ENCODE measurements around the gene CHD9.

The CHD9 gene

DNA sequence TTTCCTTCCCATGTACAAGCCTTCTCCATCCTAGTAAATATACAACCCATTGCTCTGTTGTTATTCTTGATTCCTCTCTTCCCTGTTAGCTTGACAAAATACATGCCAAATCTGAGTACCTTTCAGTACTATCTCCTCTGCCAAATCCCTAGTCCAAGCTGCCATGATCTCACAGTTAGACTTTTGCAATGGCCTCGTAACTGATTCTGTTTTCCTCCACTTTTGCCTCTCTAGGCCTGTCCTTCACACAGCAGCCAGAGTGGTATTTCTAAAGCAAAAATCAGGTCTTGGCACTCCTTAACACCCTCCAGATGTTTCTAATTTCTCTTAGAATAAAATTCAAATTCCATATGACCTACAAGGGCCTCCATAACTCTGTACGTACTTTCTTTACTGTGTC lies 226.5 kb downstream of the CHD9 start:
- Histone ChIP-seq H3K79me1 (ENCODE audit: low read depth, low read length) (no peaks in the 10 kb centered on the region), H4K8ac (ENCODE audit: low read depth, low read length) (no peak overlapping the region), H3K23ac (ENCODE audit: low read depth, low read length, poor library complexity) (no peak overlapping the region), H2AFZ (ENCODE audit: low read length) (no peak overlapping the region), H3K36me3 (replicated peaks in 1 of 2; ENCODE audit: control insufficient read depth in 2 of 2, insufficient read depth in 2 of 2, low read length in 2 of 2) (peaks cover 22 to 91% of the 10 kb centered on the region in 2 donors), H3K4me3 (ENCODE audit: low read length in 2 of 2) (no peak overlapping the region), H2BK5ac (ENCODE audit: low read length) (no peak overlapping the region), H3K27me3 (ENCODE audit: control insufficient read depth in 3 of 3, insufficient read depth in 3 of 3, low read depth in 1 of 3, low read length in 3 of 3) (no peaks in the 10 kb centered on the region), H3K4me1 (ENCODE audit: control insufficient read depth in 2 of 2, insufficient read depth in 1 of 2, low read depth in 1 of 2, low read length in 2 of 2) (no peaks in the 10 kb centered on the region), H2BK15ac (ENCODE audit: low read length) (no peak overlapping the region), H3K4ac (ENCODE audit: low read length) (no peak overlapping the region), H2BK12ac (ENCODE audit: low read length) (no peak overlapping the region), H3K9me3 (replicated peaks in 1 of 2; ENCODE audit: control insufficient read depth in 2 of 2, insufficient read depth in 1 of 2, low read depth in 1 of 2, low read length in 2 of 2) (peaks cover 0 to 20% of the 10 kb centered on the region in 2 donors), H3K4me2 (ENCODE audit: insufficient read depth, low read length, poor library complexity, severe bottlenecking) (no peak overlapping the region), H3K27ac (replicated peaks; ENCODE audit: low read length) (no peak overlapping the region), H2BK120ac (ENCODE audit: low read depth, low read length) (no peak overlapping the region), H3K14ac (ENCODE audit: low read length) (no peak overlapping the region), H2AK5ac (ENCODE audit: low read depth, low read length) (no peak overlapping the region), H3K9ac (ENCODE audit: low read depth, low read length, poor library complexity) (no peak overlapping the region), H4K91ac (ENCODE audit: low read depth, low read length, poor library complexity) (no peak overlapping the region), H3K18ac (ENCODE audit: low read length) (no peak overlapping the region)
- DNase-seq (ENCODE audit: low spot score) = no peak
- no CpG with 5 or more reads among the region's 2 CpGs for WGBS, 2 donors (ENCODE audit: extremely low coverage in 2 of 2, insufficient read length in 2 of 2, insufficient replicate concordance in 1 of 2)

- H2BK120ac ChIP-seq (ENCODE audit: low read depth, low read length) = no peak overlapping the region
- H3K23ac ChIP-seq (ENCODE audit: low read depth, low read length, poor library complexity) = no peak overlapping the region
- no peak overlapping the region for H3K4ac ChIP-seq (ENCODE audit: low read length)
- no peak overlapping the region for H3K18ac ChIP-seq (ENCODE audit: low read length)
- H4K8ac ChIP-seq (ENCODE audit: low read depth, low read length) = no peak overlapping the region
- no peak overlapping the region for H2BK15ac ChIP-seq (ENCODE audit: low read length)
- H2AFZ ChIP-seq (ENCODE audit: low read length) = no peak overlapping the region
- peaks cover 23 to 91% of the 10 kb centered on the region in 2 donors for H3K36me3 ChIP-seq (replicated peaks in 1 of 2; ENCODE audit: control insufficient read depth in 2 of 2, insufficient read depth in 2 of 2, low read length in 2 of 2)
- H2BK12ac ChIP-seq (ENCODE audit: low read length) = no peak overlapping the region
- DNase-seq (ENCODE audit: low spot score) = no peak
- no peak overlapping the region for H3K9ac ChIP-seq (ENCODE audit: low read depth, low read length, poor library complexity)
- no peak overlapping the region for H3K4me2 ChIP-seq (ENCODE audit: insufficient read depth, low read length, poor library complexity, severe bottlenecking)
- no peaks in the 10 kb centered on the region for H3K27me3 ChIP-seq (ENCODE audit: control insufficient read depth in 3 of 3, insufficient read depth in 3 of 3, low read depth in 1 of 3, low read length in 3 of 3)
- no peak overlapping the region for H4K91ac ChIP-seq (ENCODE audit: low read depth, low read length, poor library complexity)
- H3K27ac ChIP-seq (replicated peaks; ENCODE audit: low read length) = no peak overlapping the region
- no peaks in the 10 kb centered on the region for H3K79me1 ChIP-seq (ENCODE audit: low read depth, low read length)
- H3K9me3 ChIP-seq (replicated peaks in 1 of 2; ENCODE audit: control insufficient read depth in 2 of 2, insufficient read depth in 1 of 2, low read depth in 1 of 2, low read length in 2 of 2) = peaks cover 0 to 17% of the 10 kb centered on the region in 2 donors
- H3K14ac ChIP-seq (ENCODE audit: low read length) = no peak overlapping the region
- no peak overlapping the region for H2BK5ac ChIP-seq (ENCODE audit: low read length)
- H3K4me3 ChIP-seq (ENCODE audit: low read length in 2 of 2) = no peak overlapping the region
- 100% methylated on average over 1 to 2 of the region's 2 CpGs for WGBS, 2 donors (ENCODE audit: extremely low coverage in 2 of 2, insufficient read length in 2 of 2, insufficient replicate concordance in 1 of 2)
- no peak overlapping the region for H2AK5ac ChIP-seq (ENCODE audit: low read depth, low read length)
- H3K4me1 ChIP-seq (ENCODE audit: control insufficient read depth in 2 of 2, insufficient read depth in 1 of 2, low read depth in 1 of 2, low read length in 2 of 2) = no peaks in the 10 kb centered on the region
Measured at GRCh38 chr16:53281859-53282258, 227.1 kb downstream of the CHD9 start.

DNA sequence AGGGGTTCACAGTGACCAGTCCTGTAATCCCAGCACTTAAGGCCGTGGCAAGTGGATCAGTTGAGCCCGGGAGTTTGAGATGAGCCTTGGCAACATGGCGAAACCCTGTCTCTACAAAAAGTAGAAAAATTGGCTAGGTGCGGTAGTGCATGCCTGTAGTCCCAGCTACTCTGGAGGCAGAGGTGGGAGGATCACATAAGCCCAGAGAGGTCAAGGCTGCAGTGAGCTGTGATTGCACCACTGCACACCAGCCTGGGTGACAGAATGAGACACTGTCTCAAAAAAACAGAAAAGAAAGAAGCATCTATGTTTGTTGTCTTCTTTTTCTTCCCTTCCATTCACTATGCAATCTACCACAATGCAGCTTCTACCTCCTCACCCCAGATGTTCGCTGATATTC lies 227.5 kb downstream of the CHD9 start:
- no peaks in the 10 kb centered on the region for H3K27me3 ChIP-seq (ENCODE audit: control insufficient read depth in 3 of 3, insufficient read depth in 3 of 3, low read depth in 1 of 3, low read length in 3 of 3)
- no peak overlapping the region for H3K4me2 ChIP-seq (ENCODE audit: insufficient read depth, low read length, poor library complexity, severe bottlenecking)
- H3K4me1 ChIP-seq (ENCODE audit: control insufficient read depth in 2 of 2, insufficient read depth in 1 of 2, low read depth in 1 of 2, low read length in 2 of 2) = no peaks in the 10 kb centered on the region
- H3K4me3 ChIP-seq (ENCODE audit: low read length in 2 of 2) = no peak overlapping the region
- H3K4ac ChIP-seq (ENCODE audit: low read length) = no peak overlapping the region
- no peak overlapping the region for H2BK15ac ChIP-seq (ENCODE audit: low read length)
- H2BK120ac ChIP-seq (ENCODE audit: low read depth, low read length) = no peak overlapping the region
- H2BK5ac ChIP-seq (ENCODE audit: low read length) = no peak overlapping the region
- no peak overlapping the region for H3K18ac ChIP-seq (ENCODE audit: low read length)
- DNase-seq (ENCODE audit: low spot score) = no peak
- no peak overlapping the region for H3K14ac ChIP-seq (ENCODE audit: low read length)
- no peaks in the 10 kb centered on the region for H3K79me1 ChIP-seq (ENCODE audit: low read depth, low read length)
- no peak overlapping the region for H3K27ac ChIP-seq (replicated peaks; ENCODE audit: low read length)
- H3K9ac ChIP-seq (ENCODE audit: low read depth, low read length, poor library complexity) = no peak overlapping the region
- H2AFZ ChIP-seq (ENCODE audit: low read length) = no peak overlapping the region
- no peak overlapping the region for H4K91ac ChIP-seq (ENCODE audit: low read depth, low read length, poor library complexity)
- no peak overlapping the region for H4K8ac ChIP-seq (ENCODE audit: low read depth, low read length)
- H3K23ac ChIP-seq (ENCODE audit: low read depth, low read length, poor library complexity) = no peak overlapping the region
- H2AK5ac ChIP-seq (ENCODE audit: low read depth, low read length) = no peak overlapping the region
- peaks cover 0 to 14% of the 10 kb centered on the region in 2 donors for H3K9me3 ChIP-seq (replicated peaks in 1 of 2; ENCODE audit: control insufficient read depth in 2 of 2, insufficient read depth in 1 of 2, low read depth in 1 of 2, low read length in 2 of 2)
- peaks cover 21 to 91% of the 10 kb centered on the region in 2 donors for H3K36me3 ChIP-seq (replicated peaks in 1 of 2; ENCODE audit: control insufficient read depth in 2 of 2, insufficient read depth in 2 of 2, low read length in 2 of 2)
- no peak overlapping the region for H2BK12ac ChIP-seq (ENCODE audit: low read length)
- WGBS, 2 donors (ENCODE audit: extremely low coverage in 2 of 2, insufficient read length in 2 of 2, insufficient replicate concordance in 1 of 2) = no CpG with 5 or more reads among the region's 5 CpGs

DNA sequence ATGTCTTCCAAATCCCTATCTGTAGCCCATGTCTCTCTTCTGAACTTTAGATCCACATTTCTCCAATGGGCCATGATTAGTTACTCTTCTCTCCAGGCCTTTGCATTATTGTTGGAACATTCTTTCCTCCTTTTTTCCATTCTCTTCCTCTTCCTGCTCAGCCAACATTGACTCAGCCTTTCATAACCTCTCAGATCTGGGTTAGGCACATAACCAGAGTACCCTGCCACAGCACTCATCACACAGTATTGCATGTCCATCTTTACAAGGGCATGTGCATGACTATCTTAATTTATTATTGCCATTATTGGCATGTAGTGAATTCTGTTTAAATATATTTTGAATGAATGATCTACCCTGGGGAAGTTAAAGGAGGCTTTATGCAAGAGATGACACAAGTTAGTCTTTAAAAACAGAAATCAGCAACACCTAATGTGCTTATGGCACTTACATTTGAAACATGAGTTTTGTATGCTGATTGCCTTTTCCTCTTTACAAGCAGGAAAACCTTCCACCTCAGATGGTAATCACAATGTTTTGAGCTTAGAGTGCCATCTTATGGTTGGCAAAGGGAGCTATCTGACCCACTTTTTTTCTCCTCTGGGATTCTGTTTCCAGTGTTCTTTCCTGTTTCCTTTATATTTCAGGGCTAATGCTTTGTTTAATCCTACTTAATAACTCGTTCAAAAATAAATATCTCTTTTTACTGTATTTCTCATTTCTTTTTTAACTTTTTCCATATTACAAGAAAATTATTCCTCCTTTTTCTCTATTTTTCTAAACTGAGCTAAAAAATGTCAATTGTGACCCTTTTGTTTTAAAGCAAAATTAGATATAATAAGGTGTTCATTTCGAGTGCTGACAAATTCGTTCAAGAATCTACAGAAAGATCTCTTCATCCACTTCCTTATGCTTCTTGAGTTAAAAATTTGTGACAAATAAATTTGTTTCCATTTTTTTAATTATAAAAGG lies 228.5 kb downstream of the CHD9 start:
- H3K4me2 ChIP-seq (ENCODE audit: insufficient read depth, low read length, poor library complexity, severe bottlenecking) = no peak overlapping the region
- H3K27ac ChIP-seq (replicated peaks; ENCODE audit: low read length) = no peak overlapping the region
- no peak overlapping the region for H2BK5ac ChIP-seq (ENCODE audit: low read length)
- H3K23ac ChIP-seq (ENCODE audit: low read depth, low read length, poor library complexity) = no peak overlapping the region
- no peak overlapping the region for H3K18ac ChIP-seq (ENCODE audit: low read length)
- no peak overlapping the region for H3K9ac ChIP-seq (ENCODE audit: low read depth, low read length, poor library complexity)
- no peak overlapping the region for H4K8ac ChIP-seq (ENCODE audit: low read depth, low read length)
- WGBS, 2 donors (ENCODE audit: extremely low coverage in 2 of 2, insufficient read length in 2 of 2, insufficient replicate concordance in 1 of 2) = 100% methylated on average over 1 of the region's 3 CpGs; no CpG with 5 or more reads in 1 of the 2 donors
- no peak overlapping the region for H2AK5ac ChIP-seq (ENCODE audit: low read depth, low read length)
- H2BK15ac ChIP-seq (ENCODE audit: low read length) = no peak overlapping the region
- H3K14ac ChIP-seq (ENCODE audit: low read length) = no peak overlapping the region
- H3K36me3 ChIP-seq (replicated peaks in 1 of 2; ENCODE audit: control insufficient read depth in 2 of 2, insufficient read depth in 2 of 2, low read length in 2 of 2) = peaks cover 19 to 91% of the 10 kb centered on the region in 2 donors
- no peaks in the 10 kb centered on the region for H3K79me1 ChIP-seq (ENCODE audit: low read depth, low read length)
- H3K4me3 ChIP-seq (ENCODE audit: low read length in 2 of 2) = no peak overlapping the region
- H2BK120ac ChIP-seq (ENCODE audit: low read depth, low read length) = no peak overlapping the region
- H3K27me3 ChIP-seq (ENCODE audit: control insufficient read depth in 3 of 3, insufficient read depth in 3 of 3, low read depth in 1 of 3, low read length in 3 of 3) = no peaks in the 10 kb centered on the region
- no peak overlapping the region for H2AFZ ChIP-seq (ENCODE audit: low read length)
- H2BK12ac ChIP-seq (ENCODE audit: low read length) = no peak overlapping the region
- no peaks in the 10 kb centered on the region for H3K4me1 ChIP-seq (ENCODE audit: control insufficient read depth in 2 of 2, insufficient read depth in 1 of 2, low read depth in 1 of 2, low read length in 2 of 2)
- H3K9me3 ChIP-seq (replicated peaks in 1 of 2; ENCODE audit: control insufficient read depth in 2 of 2, insufficient read depth in 1 of 2, low read depth in 1 of 2, low read length in 2 of 2) = peaks cover 0 to 7% of the 10 kb centered on the region in 2 donors
- H4K91ac ChIP-seq (ENCODE audit: low read depth, low read length, poor library complexity) = no peak overlapping the region
- DNase-seq (ENCODE audit: low spot score) = peak; percentile 2
- no peak overlapping the region for H3K4ac ChIP-seq (ENCODE audit: low read length)

All from neuronal stem cell (in vitro differentiated cells).